Chondrocyte (in vitro differentiated cells): ENCODE measurements around the gene XRCC6. TPM values are rescaled to one million over a fixed set of nuclear protein-coding genes. Genes with fewer than 3 reads are reported as not detected.
"Not testable (repeated sequence)": the region's sequence is repeated elsewhere in the genome, so short reads cannot be mapped to it uniquely, and the experiment has no call there.

ENCODE experiments used
- DNase-seq: peaks from one replicate; pipeline ENCODE4 v3.0.0; 2021; ENCODE audit warnings: mixed read lengths, low spot score
- H3K27ac Mint-ChIP-seq: one replicate; pipeline ENCODE4 v1.8.0; 2021; ENCODE audit warnings: mild to moderate bottlenecking, moderate library complexity, mixed read lengths; ENCODE audit not compliant: unreplicated experiment
- H3K27me3 Mint-ChIP-seq: 2 replicates; pipeline ENCODE4 v1.8.0; 2021; ENCODE audit warnings: low read depth, mixed read lengths
- H3K36me3 Mint-ChIP-seq: 2 replicates; pipeline ENCODE4 v1.8.0; 2021; ENCODE audit warnings: low read depth, mixed read lengths
- H3K4me1 Mint-ChIP-seq: 2 replicates; pipeline ENCODE4 v1.8.0; 2021; ENCODE audit warnings: low read depth, mild to moderate bottlenecking, mixed read lengths
- H3K4me3 Mint-ChIP-seq: one replicate; pipeline ENCODE4 v1.8.0; 2021; ENCODE audit warnings: mild to moderate bottlenecking, moderate library complexity, mixed read lengths; ENCODE audit not compliant: unreplicated experiment
- H3K9me3 Mint-ChIP-seq: 2 replicates; pipeline ENCODE4 v1.8.0; 2021; ENCODE audit warnings: low read depth, mixed read lengths
- long read RNA-seq: library from polyadenylated mRNA; stranded (forward); transcript quantifications from one replicate; pipeline ENCODE4 v2.0.0, GENCODE V29; 2021
- total RNA-seq: library from RNA; stranded (reverse); gene quantifications from 3 replicates; pipeline ENCODE4 v1.2.1, GENCODE V29; 2021
- TF ChIP-seq, protein P1 (sequence below): fragments of 200-600 bp; sonication (generic); IDR thresholded peaks from 2 replicates; pipeline ENCODE4 v1.5.0; 2021; ENCODE audit warnings: antibody characterized with exemption, mild to moderate bottlenecking, moderate library complexity

XRCC6 gene
- total RNA-seq, result 156 to 210 TPM (median 161 TPM) in 3 replicates
- long read RNA-seq, transcript XRCC6-205 (13 exons, 2,200 nt), result minor isoform, 5 of 384 reads
- long read RNA-seq, transcript XRCC6-202 (13 exons, 2,296 nt), result major isoform, 316 of 384 reads
- long read RNA-seq, transcript XRCC6-201 (12 exons, 2,709 nt), result minor isoform, 27 of 384 reads
- long read RNA-seq, partial matches to known transcripts, result 16 of 384 reads
- long read RNA-seq, other reads (novel, unspliced or antisense), result 18 of 384 reads

DNA sequence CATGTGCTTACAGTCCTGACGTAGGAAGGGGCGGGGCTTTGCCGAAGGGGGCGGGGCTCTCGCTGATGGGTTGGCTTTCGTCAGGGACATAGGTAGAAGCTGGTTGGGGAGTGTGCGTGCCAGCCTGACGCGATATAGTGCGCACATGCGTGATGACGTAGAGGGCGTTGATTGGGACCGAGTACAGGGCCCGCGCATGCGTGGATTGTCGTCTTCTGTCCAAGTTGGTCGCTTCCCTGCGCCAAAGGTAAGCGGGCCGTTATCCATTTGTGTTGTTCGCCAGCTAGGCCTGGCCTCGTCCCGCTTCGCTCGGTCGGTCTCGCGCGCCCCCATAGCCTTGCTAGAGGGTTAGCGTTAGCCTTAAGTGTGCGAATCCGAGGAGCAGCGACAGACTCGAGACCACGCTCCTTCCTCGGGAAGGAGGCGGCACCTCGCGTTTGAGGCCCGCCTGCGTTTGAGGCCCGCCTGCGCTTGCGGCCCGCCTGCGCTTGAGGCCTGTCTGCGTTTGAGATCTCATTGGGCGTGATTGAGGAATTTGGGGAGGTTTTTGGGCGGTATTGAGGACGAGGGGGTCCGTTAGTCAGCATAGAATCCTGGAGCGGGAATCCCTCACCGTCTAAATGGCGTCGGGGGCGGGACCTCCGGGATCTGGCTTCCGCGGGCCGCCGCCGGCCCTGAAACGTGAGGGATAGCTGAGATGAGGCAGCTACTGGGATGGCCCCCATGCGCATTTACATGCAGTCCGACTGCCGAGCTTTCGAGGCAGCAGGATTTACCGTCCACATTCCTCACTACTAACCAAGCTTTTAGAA is at the start of gene XRCC6:
TSS of gene XRCC6 (plus strand) at position 197 of the 812 bp plus-strand sequence. CDS start 710 bp downstream, outside the sequence.
- peaks cover 27% of the 10 kb centered on the region for H3K4me1 Mint-ChIP-seq
- H3K36me3 Mint-ChIP-seq, result peaks cover 8% of the 10 kb centered on the region
- H3K27ac Mint-ChIP-seq, result peak within 1 kb of the TSS; percentile 97
- DNase-seq, result peak; percentile 100
- no peaks in the 10 kb centered on the region for H3K9me3 Mint-ChIP-seq
- H3K4me3 Mint-ChIP-seq, result peak within 1 kb of the TSS; percentile 85
- TF ChIP-seq, protein P1, sequence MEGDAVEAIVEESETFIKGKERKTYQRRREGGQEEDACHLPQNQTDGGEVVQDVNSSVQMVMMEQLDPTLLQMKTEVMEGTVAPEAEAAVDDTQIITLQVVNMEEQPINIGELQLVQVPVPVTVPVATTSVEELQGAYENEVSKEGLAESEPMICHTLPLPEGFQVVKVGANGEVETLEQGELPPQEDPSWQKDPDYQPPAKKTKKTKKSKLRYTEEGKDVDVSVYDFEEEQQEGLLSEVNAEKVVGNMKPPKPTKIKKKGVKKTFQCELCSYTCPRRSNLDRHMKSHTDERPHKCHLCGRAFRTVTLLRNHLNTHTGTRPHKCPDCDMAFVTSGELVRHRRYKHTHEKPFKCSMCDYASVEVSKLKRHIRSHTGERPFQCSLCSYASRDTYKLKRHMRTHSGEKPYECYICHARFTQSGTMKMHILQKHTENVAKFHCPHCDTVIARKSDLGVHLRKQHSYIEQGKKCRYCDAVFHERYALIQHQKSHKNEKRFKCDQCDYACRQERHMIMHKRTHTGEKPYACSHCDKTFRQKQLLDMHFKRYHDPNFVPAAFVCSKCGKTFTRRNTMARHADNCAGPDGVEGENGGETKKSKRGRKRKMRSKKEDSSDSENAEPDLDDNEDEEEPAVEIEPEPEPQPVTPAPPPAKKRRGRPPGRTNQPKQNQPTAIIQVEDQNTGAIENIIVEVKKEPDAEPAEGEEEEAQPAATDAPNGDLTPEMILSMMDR, result peak; percentile 17
- no peaks in the 10 kb centered on the region for H3K27me3 Mint-ChIP-seq

DNA sequence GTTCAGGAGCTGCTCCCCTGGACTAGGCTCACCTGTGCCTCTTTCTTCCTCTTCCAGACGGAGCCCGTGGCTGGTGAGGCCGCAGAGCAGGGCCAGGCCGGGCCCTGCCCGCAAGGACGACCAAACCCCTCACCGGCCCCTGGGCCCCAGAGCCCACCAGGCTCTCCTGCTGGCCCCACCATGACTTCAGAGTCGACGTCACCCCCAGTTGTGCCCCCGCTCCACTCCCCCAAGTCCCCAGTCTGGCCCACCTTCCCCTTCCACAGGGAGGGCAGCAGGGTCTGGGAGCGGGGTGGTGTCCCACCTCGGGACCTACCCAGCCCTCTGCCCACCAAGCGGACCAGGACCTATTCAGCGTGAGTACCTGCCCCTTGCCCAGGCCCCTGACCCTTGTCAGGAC is 49.3 kb upstream of the XRCC6 start:
- TF ChIP-seq, protein P1, result no peak
- H3K4me3 Mint-ChIP-seq, result no peak overlapping the region
- peaks cover 6% of the 10 kb centered on the region for H3K36me3 Mint-ChIP-seq
- H3K27me3 Mint-ChIP-seq, result no peaks in the 10 kb centered on the region
- no peaks in the 10 kb centered on the region for H3K9me3 Mint-ChIP-seq
- DNase-seq, result no peak
- peaks cover 29% of the 10 kb centered on the region for H3K4me1 Mint-ChIP-seq
- H3K27ac Mint-ChIP-seq, result no peak overlapping the region

DNA sequence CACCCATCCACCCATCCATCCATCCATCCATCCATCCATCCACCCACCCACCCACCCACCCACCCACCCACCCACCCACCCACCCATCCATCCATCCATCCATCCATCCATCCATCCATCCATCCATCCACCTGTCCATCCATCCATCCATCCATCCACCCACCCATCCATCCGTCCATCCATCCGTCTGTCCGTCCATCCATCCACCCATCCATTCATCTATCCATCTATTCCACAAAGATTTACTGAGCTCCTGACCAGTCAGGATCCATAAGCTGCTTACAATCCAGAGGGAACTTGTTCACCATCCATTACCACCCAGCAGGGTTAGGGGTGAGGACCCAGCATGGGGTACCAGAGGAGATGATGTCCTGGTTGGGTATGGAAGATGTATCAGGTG is 48.8 kb upstream of the XRCC6 start:
- H3K9me3 Mint-ChIP-seq, H3K27me3 Mint-ChIP-seq, H3K4me3 Mint-ChIP-seq, DNase-seq, H3K36me3 Mint-ChIP-seq, H3K27ac Mint-ChIP-seq: not testable (repeated sequence)
- H3K4me1 Mint-ChIP-seq, result peaks cover 24% of the 10 kb centered on the region

DNA sequence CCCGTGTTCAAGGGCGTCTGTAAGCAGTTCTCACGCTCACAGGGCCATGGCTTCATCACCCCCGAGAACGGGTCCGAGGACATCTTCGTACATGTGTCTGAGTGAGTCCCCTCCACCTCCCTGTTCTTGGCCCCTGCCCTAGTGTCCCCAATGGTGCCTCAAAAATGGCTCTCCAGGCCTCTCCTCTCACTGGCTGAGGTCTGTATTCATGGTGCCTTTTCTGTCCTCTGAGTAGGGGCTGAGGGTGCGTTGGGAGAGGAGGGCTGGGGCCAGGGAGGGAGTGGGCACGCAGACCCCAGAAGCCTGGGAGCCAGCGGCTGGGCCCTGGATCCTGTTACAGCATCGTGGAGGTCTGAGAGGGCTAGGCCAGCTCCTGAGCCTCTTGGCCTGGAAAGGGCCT is 47.4 kb upstream of the XRCC6 start:
- H3K36me3 Mint-ChIP-seq, result peaks cover 11% of the 10 kb centered on the region
- peaks cover 12% of the 10 kb centered on the region for H3K4me1 Mint-ChIP-seq
- DNase-seq, result no peak
- TF ChIP-seq, protein P1, result no peak
- H3K27me3 Mint-ChIP-seq, result no peaks in the 10 kb centered on the region
- H3K27ac Mint-ChIP-seq, result no peak overlapping the region
- H3K9me3 Mint-ChIP-seq, result no peaks in the 10 kb centered on the region
- H3K4me3 Mint-ChIP-seq, result no peak overlapping the region

DNA sequence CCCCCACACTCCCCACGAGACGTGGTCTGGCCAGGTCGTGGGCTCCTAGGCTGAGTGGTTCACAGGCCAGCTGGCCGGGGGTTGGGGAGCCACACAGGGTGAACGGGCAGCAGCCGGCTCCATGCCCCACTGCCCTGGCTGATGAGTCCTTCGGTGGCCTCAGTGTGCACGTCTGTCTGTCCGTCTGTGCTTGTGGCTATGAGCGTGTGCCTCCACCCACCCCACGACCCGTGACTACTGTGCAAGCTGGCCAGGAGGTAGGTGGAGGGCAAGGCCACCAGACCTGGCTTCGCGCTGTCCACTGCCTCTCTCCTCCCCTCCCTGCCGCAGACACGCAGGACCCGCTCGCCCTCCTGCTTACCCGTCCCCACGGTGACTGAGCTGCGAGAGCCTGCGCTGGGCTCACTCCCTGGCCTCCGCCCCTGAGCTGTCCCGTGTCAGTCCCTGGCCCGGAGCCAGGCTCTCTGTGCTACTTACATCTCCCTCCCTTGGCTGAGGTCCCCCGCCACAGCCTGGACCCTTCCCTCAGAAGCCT is 46.2 kb upstream of the XRCC6 start:
- H3K27me3 Mint-ChIP-seq, result no peaks in the 10 kb centered on the region
- no peaks in the 10 kb centered on the region for H3K9me3 Mint-ChIP-seq
- TF ChIP-seq, protein P1, result no peak
- no peak overlapping the region for H3K27ac Mint-ChIP-seq
- no peak for DNase-seq
- no peak overlapping the region for H3K4me3 Mint-ChIP-seq
- peaks cover 13% of the 10 kb centered on the region for H3K36me3 Mint-ChIP-seq
- peaks cover 3% of the 10 kb centered on the region for H3K4me1 Mint-ChIP-seq
